ENCODE results near the gene VPS26A.
"Not testable (repeated sequence)": the region's sequence is repeated elsewhere in the genome, so short reads cannot be mapped to it uniquely, and the experiment has no call there.

The VPS26A gene

GRCh38 chr10:69103784-69104183, 20.2 kb upstream of the VPS26A start:
- ATAC-seq: no peak

- no peak for ATAC-seq
Measured at GRCh38 chr10:69104994-69105790, 18.8 kb upstream of the VPS26A start.

GRCh38 chr10:69107176-69107490, 16.8 kb upstream of the VPS26A start:
- no peak for ATAC-seq

GRCh38 chr10:69107699-69108098, 16.3 kb upstream of the VPS26A start:
- no peak for ATAC-seq

- ATAC-seq: no peak
Measured at GRCh38 chr10:69119896-69120295, 4.1 kb upstream of the VPS26A start.

GRCh38 chr10:69123306-69123746, 652 bp upstream of the VPS26A start:
- peak; percentile 26 to 30 for ATAC-seq

GRCh38 chr10:69124563-69125268, 738 bp downstream of the VPS26A start:
- peak; percentile 8 to 15 for ATAC-seq

- ATAC-seq: no peak
Measured at GRCh38 chr10:69125554-69125953, 1.6 kb downstream of the VPS26A start.

- no peak for ATAC-seq
Measured at GRCh38 chr10:69130251-69130650, 6.3 kb downstream of the VPS26A start.

GRCh38 chr10:69139961-69140360, 16.0 kb downstream of the VPS26A start:
- ATAC-seq: no peak

GRCh38 chr10:69141304-69141703, 17.3 kb downstream of the VPS26A start:
- no peak for ATAC-seq

- not testable (repeated sequence) for ATAC-seq
Measured at GRCh38 chr10:69142074-69142473, 18.1 kb downstream of the VPS26A start.

GRCh38 chr10:69142983-69143382, 19.0 kb downstream of the VPS26A start:
- ATAC-seq: no peak

GRCh38 chr10:69145329-69145728, 21.4 kb downstream of the VPS26A start:
- no peak for ATAC-seq

GRCh38 chr10:69145864-69146263, 21.9 kb downstream of the VPS26A start:
- ATAC-seq: no peak

GRCh38 chr10:69146759-69147158, 22.8 kb downstream of the VPS26A start:
- ATAC-seq: peak in 1 of 2 donors; percentile 24

GRCh38 chr10:69151984-69152383, 28.0 kb downstream of the VPS26A start:
- peak in 1 of 2 donors; percentile 48 for ATAC-seq

GRCh38 chr10:69153227-69153626, 29.2 kb downstream of the VPS26A start:
- no peak for ATAC-seq

GRCh38 chr10:69160809-69161241, 36.8 kb downstream of the VPS26A start:
- ATAC-seq: no peak

GRCh38 chr10:69168493-69168892, 44.5 kb downstream of the VPS26A start:
- ATAC-seq: no peak

- ATAC-seq: no peak
Measured at GRCh38 chr10:69172241-69172982, 48.4 kb downstream of the VPS26A start.

GRCh38 chr10:69175326-69175725, 51.3 kb downstream of the VPS26A start:
- not testable (repeated sequence) for ATAC-seq

GRCh38 chr10:69176823-69177222, 52.8 kb downstream of the VPS26A start:
- ATAC-seq: no peak
